SH-SY5Y (cell line): ENCODE results near the gene ACER3.

Experiments
- GATA2 ChIP-seq: IDR thresholded peaks from 2 replicates; pipeline ENCODE4 v1.6.1; 2011; ENCODE audit warnings: mild to moderate bottlenecking, low read depth, low read length
- GATA3 ChIP-seq: IDR thresholded peaks from 2 replicates; pipeline ENCODE4 v1.6.1; 2011; ENCODE audit warnings: low read depth, mild to moderate bottlenecking, low read length, moderate library complexity

DNA sequence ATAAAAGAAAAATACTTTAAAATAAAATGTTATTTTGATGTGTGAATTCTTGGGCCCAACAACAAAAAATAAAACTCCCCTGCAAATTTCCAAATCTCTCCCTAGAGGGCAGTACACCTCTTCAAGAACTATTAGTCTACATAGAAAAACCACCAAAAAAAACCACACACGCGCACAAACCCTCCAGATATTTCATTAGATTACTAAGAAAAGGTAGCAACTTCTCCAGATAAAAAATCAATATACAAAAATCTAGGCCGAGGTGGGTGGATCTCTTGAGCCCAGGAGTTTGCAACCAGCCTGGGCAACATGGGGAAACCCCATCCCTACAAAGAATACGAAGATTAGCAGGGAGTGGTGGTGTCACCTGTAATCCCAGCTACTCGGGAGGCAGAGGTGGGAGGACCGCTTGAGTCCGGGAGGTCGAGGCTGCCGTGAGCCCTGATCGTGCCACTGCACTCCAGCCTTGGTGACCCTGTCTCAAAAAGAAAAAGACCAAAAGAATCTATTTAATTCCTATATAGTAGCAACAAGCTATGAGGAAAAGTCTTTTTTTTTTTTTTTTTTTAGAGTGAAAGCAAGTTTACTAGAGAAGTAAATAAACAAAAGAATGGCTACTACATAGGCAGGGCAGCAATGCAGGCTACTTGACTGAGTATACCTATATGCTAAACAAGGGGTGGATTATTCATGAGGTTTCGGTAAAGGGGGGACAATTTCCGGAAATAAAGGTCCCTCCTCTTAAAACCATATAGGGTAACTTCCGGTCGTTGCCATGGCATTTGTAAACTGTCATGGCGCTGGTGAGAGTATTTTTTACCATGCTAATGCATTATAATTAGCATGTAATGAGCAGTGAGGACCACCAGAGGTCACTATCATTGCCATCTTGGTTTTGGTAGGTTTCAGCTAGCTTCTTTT, 186.5 kb downstream of the ACER3 start:
- TF ChIP-seq GATA2, result 0 out of 2 replicates have a peak, but pooled peaks have one; percentile 4
- no peak for TF ChIP-seq GATA3
